WERI-Rb-1 (cell line): ENCODE results near the gene ANKS1A.

Experiments
- DNase-seq: peaks from one replicate; pipeline ENCODE4 v3.0.0-alpha.2; 2020
- H3K27ac ChIP-seq: fragments of 250-450 bp; sonication (Bioruptor Pico); 2 replicates; pipeline ENCODE4 v1.5.1; 2020; ENCODE audit warnings: mild to moderate bottlenecking, moderate library complexity
- H3K27me3 ChIP-seq: fragments of 250-450 bp; sonication (Bioruptor Pico); 2 replicates; pipeline ENCODE4 v1.5.1; 2021; ENCODE audit warnings: mild to moderate bottlenecking, low read depth, moderate library complexity; ENCODE audit not compliant: insufficient read depth, severe bottlenecking
- H3K36me3 ChIP-seq: fragments of 250-450 bp; sonication (Bioruptor Pico); 2 replicates; pipeline ENCODE4 v1.5.1; 2020; ENCODE audit warnings: mild to moderate bottlenecking, moderate library complexity
- H3K4me3 ChIP-seq: 2 replicates; pipeline ENCODE4 v1.5.1; 2011; ENCODE audit warnings: low read depth, mild to moderate bottlenecking, control low read depth, low read length
- H3K9me3 ChIP-seq: fragments of 250-450 bp; sonication (Bioruptor Pico); 2 replicates; pipeline ENCODE4 v1.5.1; 2021; ENCODE audit warnings: mild to moderate bottlenecking, moderate library complexity; ENCODE audit not compliant: severe bottlenecking
- CTCF ChIP-seq: IDR thresholded peaks from 2 replicates; pipeline ENCODE4 v1.5.1; 2011; ENCODE audit warnings: low read depth, mild to moderate bottlenecking, control low read depth, inconsistent platforms, low read length

ANKS1A gene

GRCh38 chr6:35036828-35037663 lies 148.0 kb downstream of the ANKS1A start:
- no peak overlapping the region for H3K27ac ChIP-seq

GRCh38 chr6:35037664-35038038 lies 148.6 kb downstream of the ANKS1A start:
- H3K4me3 ChIP-seq = no peak overlapping the region
- no peak for TF ChIP-seq CTCF
- H3K27me3 ChIP-seq = no peaks in the 10 kb centered on the region
- no peak for DNase-seq
- H3K9me3 ChIP-seq = no peaks in the 10 kb centered on the region
- H3K36me3 ChIP-seq = peaks cover 21% of the 10 kb centered on the region
- no peak overlapping the region for H3K27ac ChIP-seq

More at GRCh38 chr6:35036828-35037663, 148.0 kb downstream of the ANKS1A start:
- TF ChIP-seq CTCF = no peak
- Histone ChIP-seq H3K27me3 (no peaks in the 10 kb centered on the region), H3K9me3 (no peaks in the 10 kb centered on the region), H3K4me3 (no peak overlapping the region), H3K36me3 (peaks cover 21% of the 10 kb centered on the region)
- DNase-seq = no peak

- H3K4me3 ChIP-seq = no peak overlapping the region
- no peak for DNase-seq
- TF ChIP-seq CTCF = no peak
- H3K27me3 ChIP-seq = no peaks in the 10 kb centered on the region
- H3K9me3 ChIP-seq = no peaks in the 10 kb centered on the region
- no peak overlapping the region for H3K27ac ChIP-seq
- H3K36me3 ChIP-seq = peaks cover 21% of the 10 kb centered on the region
Observed at GRCh38 chr6:35038076-35038475, 149.0 kb downstream of the ANKS1A start.

- Histone ChIP-seq H3K4me3 (no peak overlapping the region), H3K27me3 (no peaks in the 10 kb centered on the region), H3K36me3 (peaks cover 21% of the 10 kb centered on the region), H3K27ac (no peak overlapping the region), H3K9me3 (no peaks in the 10 kb centered on the region)
- no peak for DNase-seq
- no peak for TF ChIP-seq CTCF
Observed at GRCh38 chr6:35040398-35040797, 151.3 kb downstream of the ANKS1A start.

GRCh38 chr6:35041086-35041861 lies 152.2 kb downstream of the ANKS1A start:
- H3K27ac ChIP-seq = no peak overlapping the region
- H3K27me3 ChIP-seq = no peaks in the 10 kb centered on the region
- no peak for DNase-seq
- TF ChIP-seq CTCF = no peak
- no peaks in the 10 kb centered on the region for H3K9me3 ChIP-seq
- peaks cover 21% of the 10 kb centered on the region for H3K36me3 ChIP-seq
- H3K4me3 ChIP-seq = no peak overlapping the region
